ENCODE data around the gene IFIT5.

Gene IFIT5

DNA sequence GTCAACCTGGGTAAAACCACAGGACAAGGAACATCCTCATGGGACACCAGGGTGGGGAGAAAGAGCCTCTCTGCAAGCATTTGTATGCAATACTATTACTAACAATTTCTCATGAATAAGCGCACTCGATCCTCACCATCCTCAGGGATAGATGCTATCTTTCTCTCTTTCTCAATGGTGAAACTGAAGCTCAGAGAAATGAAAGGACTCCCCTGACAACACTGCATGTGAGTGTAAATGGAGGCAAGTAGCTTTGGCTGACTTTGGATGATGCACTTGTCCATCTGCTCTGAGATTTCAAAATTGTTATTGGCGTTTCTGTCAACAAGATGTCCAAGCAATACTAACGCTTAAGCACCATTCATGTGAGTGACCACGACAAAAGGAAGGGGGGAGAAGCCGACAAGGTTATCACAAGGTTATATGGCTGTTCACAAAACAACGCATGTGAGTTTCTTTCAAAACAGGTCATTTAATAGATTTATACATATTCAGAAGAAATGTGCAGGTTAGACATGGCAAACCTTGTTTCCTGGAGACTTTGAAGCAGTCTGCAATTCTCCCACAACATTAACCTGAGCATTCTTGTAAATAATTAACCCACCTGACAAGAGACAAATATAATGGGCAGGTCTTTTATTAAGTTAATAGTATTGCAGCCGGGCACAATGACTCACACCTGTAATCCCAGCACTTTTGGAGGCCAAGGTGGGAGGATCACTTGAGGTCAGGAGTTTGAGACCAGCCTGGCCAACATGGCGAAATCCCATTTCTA is 54.0 kb downstream of the IFIT5 start:
- H3K9me2 ChIP-seq (replicated peaks; ENCODE audit: control insufficient read depth, low read length), result no peaks in the 10 kb centered on the region
- H3K4me1 ChIP-seq (ENCODE audit: control insufficient read depth, low read length), result no peaks in the 10 kb centered on the region
- no peak overlapping the region for H3K4me2 ChIP-seq (ENCODE audit: low read length)
- no peaks in the 10 kb centered on the region for H3K79me2 ChIP-seq (ENCODE audit: control insufficient read depth, low read length)
- H3F3A ChIP-seq (ENCODE audit: control insufficient read depth, insufficient read depth), result no peaks in the 10 kb centered on the region
- TF ChIP-seq EZH2phosphoT487 (IDR thresholded peaks at IDR 0.05; ENCODE audit: borderline replicate concordance, low read length), result no peak
- no peak for TF ChIP-seq CTCF (IDR thresholded peaks at IDR 0.05; ENCODE audit: low read depth, low read length, poor library complexity, severe bottlenecking)
- no peak overlapping the region for H3K4me3 ChIP-seq (ENCODE audit: low read length)
- H3K27ac ChIP-seq (ENCODE audit: low read depth, low read length), result no peak overlapping the region
- H4K20me1 ChIP-seq (ENCODE audit: control insufficient read depth, insufficient read depth, low read depth, low read length), result no peaks in the 10 kb centered on the region
- peaks cover 6% of the 10 kb centered on the region; the same call in 1 of the 2 replicates for H3K27me3 ChIP-seq (ENCODE audit: control insufficient read depth, low read length)
- H3K36me3 ChIP-seq (ENCODE audit: control insufficient read depth, low read length), result no peaks in the 10 kb centered on the region
- H3K9me3 ChIP-seq (ENCODE audit: control insufficient read depth, insufficient read depth, low read length), result no peaks in the 10 kb centered on the region

DNA sequence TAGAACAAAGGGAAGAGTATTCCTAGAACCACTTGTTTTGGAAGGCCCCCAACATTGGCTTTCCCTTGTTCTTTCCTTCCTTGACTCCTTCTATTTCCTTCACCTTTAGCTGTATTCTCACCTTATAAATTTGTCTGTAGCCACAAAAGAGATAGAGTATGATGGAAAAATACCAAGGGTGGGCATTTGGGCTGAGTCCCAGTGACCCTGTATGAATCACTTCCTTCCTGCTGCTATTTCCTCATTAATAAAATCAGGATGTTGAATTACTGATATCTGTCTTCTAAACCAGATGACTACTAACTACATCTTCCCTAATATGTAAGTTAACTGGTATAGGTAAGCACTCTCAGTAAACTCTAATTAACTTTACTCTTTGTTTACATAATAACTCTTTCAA is 55.1 kb downstream of the IFIT5 start:
- TF ChIP-seq CTCF (IDR thresholded peaks at IDR 0.05; ENCODE audit: low read depth, low read length, poor library complexity, severe bottlenecking), result no peak
- TF ChIP-seq EZH2phosphoT487 (IDR thresholded peaks at IDR 0.05; ENCODE audit: borderline replicate concordance, low read length), result no peak
- Histone ChIP-seq H4K20me1 (ENCODE audit: control insufficient read depth, insufficient read depth, low read depth, low read length) (no peaks in the 10 kb centered on the region), H3K4me3 (ENCODE audit: low read length) (no peak overlapping the region), H3K79me2 (ENCODE audit: control insufficient read depth, low read length) (no peaks in the 10 kb centered on the region), H3F3A (ENCODE audit: control insufficient read depth, insufficient read depth) (no peaks in the 10 kb centered on the region), H3K9me2 (replicated peaks; ENCODE audit: control insufficient read depth, low read length) (no peaks in the 10 kb centered on the region), H3K4me1 (ENCODE audit: control insufficient read depth, low read length) (no peaks in the 10 kb centered on the region), H3K36me3 (ENCODE audit: control insufficient read depth, low read length) (no peaks in the 10 kb centered on the region), H3K27ac (ENCODE audit: low read depth, low read length) (no peak overlapping the region), H3K4me2 (ENCODE audit: low read length) (no peak overlapping the region), H3K27me3 (ENCODE audit: control insufficient read depth, low read length) (peaks cover 6% of the 10 kb centered on the region; the same call in 1 of the 2 replicates), H3K9me3 (ENCODE audit: control insufficient read depth, insufficient read depth, low read length) (no peaks in the 10 kb centered on the region)

Measured in DOHH2 (cell line).